Subcutaneous adipose tissue (tissue), 4 donors: ENCODE data around the gene NKD1. TPM values are rescaled to one million over a fixed set of nuclear protein-coding genes. Genes with fewer than 3 reads are reported as not detected.

Experiments used
- CTCF ChIP-seq: fragments of 450-650 bp; IDR thresholded peaks from one replicate; pipeline ENCODE4 v1.5.1; 2016; ENCODE audit warnings: low read depth, mild to moderate bottlenecking, control low read depth, antibody characterized with exemption, moderate library complexity
- total RNA-seq, 4 donors: library from RNA; depleted of rRNA; stranded (reverse); fragments of >200 nt; gene quantifications; one replicate each; pipeline ENCODE4 v1.1.0, GENCODE V29; 2016

Gene NKD1
- total RNA-seq, 4 donors from 2014 or later = 0.68 to 2.9 (median 2.1) TPM

- TF ChIP-seq CTCF = no peak
These were observed 65.8 kb downstream of the NKD1 start for GRCh38 chr16:50613964-50614474.

- no peak for TF ChIP-seq CTCF
These were observed 66.9 kb downstream of the NKD1 start for GRCh38 chr16:50614955-50615724.

GRCh38 chr16:50615891-50616290 lies 67.7 kb downstream of the NKD1 start:
- TF ChIP-seq CTCF = no peak

GRCh38 chr16:50616386-50616785 lies 68.2 kb downstream of the NKD1 start:
- TF ChIP-seq CTCF = no peak

GRCh38 chr16:50616883-50617645 lies 68.9 kb downstream of the NKD1 start:
- no peak for TF ChIP-seq CTCF

- TF ChIP-seq CTCF = no peak
These were observed 69.5 kb downstream of the NKD1 start for GRCh38 chr16:50617646-50618184.

- no peak for TF ChIP-seq CTCF
These were observed 70.2 kb downstream of the NKD1 start for GRCh38 chr16:50618238-50618918.
